PFSK-1 (cell line): Measurements from ENCODE around the gene SDHB.

Experiments
- POLR2AphosphoS5 ChIP-seq: IDR thresholded peaks from 2 replicates; pipeline ENCODE4 v1.6.1; 2012; ENCODE audit warnings: low read depth, mild to moderate bottlenecking, control low read depth, low read length, moderate library complexity
- SIN3A ChIP-seq: IDR thresholded peaks from 2 replicates; pipeline ENCODE4 v1.6.1; 2012; ENCODE audit warnings: mild to moderate bottlenecking, low read length, moderate library complexity, borderline replicate concordance; ENCODE audit not compliant: insufficient read depth
- TAF1 ChIP-seq: IDR thresholded peaks from 2 replicates; pipeline ENCODE4 v1.6.1; 2012; ENCODE audit warnings: low read length, control low read depth, borderline replicate concordance; ENCODE audit not compliant: insufficient read depth
- TF ChIP-seq, protein P1 (sequence below), 2 experiments: IDR thresholded peaks; 2 replicates each; pipeline versions ENCODE4 v1.6.1 to v1.8.0; 2011 to 2012; ENCODE audit warnings: low read depth in 2 of 2, low read length in 2 of 2, control low read depth in 1 of 2, inconsistent platforms in 1 of 2, mild to moderate bottlenecking in 1 of 2, moderate library complexity in 1 of 2; ENCODE audit not compliant: insufficient read depth in 1 of 2

DNA sequence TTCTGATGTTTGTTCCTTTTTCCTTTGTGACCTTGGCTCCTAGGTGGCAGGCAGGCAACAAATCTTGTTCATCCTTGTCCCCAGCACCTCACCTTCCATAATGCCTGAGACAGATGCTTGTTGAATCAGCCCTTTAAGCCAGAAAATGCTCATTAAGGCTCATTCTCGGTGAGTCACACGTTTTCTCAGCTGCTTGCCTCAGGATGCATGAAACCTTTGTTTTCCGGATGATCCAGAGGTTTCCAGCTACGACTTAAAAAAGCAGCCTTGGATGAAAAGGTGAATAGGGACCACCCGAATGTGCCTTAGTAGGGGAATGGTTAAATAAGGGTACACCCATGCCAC lies 37.5 kb downstream of the SDHB start:
- TF ChIP-seq POLR2AphosphoS5 (no peak), TAF1 (no peak), SIN3A (no peak)
- TF ChIP-seq, protein P1, sequence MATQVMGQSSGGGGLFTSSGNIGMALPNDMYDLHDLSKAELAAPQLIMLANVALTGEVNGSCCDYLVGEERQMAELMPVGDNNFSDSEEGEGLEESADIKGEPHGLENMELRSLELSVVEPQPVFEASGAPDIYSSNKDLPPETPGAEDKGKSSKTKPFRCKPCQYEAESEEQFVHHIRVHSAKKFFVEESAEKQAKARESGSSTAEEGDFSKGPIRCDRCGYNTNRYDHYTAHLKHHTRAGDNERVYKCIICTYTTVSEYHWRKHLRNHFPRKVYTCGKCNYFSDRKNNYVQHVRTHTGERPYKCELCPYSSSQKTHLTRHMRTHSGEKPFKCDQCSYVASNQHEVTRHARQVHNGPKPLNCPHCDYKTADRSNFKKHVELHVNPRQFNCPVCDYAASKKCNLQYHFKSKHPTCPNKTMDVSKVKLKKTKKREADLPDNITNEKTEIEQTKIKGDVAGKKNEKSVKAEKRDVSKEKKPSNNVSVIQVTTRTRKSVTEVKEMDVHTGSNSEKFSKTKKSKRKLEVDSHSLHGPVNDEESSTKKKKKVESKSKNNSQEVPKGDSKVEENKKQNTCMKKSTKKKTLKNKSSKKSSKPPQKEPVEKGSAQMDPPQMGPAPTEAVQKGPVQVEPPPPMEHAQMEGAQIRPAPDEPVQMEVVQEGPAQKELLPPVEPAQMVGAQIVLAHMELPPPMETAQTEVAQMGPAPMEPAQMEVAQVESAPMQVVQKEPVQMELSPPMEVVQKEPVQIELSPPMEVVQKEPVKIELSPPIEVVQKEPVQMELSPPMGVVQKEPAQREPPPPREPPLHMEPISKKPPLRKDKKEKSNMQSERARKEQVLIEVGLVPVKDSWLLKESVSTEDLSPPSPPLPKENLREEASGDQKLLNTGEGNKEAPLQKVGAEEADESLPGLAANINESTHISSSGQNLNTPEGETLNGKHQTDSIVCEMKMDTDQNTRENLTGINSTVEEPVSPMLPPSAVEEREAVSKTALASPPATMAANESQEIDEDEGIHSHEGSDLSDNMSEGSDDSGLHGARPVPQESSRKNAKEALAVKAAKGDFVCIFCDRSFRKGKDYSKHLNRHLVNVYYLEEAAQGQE (IDR thresholded peaks at IDR 0.05; ENCODE audit: insufficient read depth in 1 of 2, low read depth in 2 of 2, low read length in 2 of 2) = no peak
